ENCODE data around the gene YPEL1.

The YPEL1 gene

GRCh38 chr22:21661991-21662390, 73.6 kb downstream of the YPEL1 start:
- Histone ChIP-seq H3K14ac (ENCODE audit: low read length) (no peak overlapping the region), H2BK12ac (ENCODE audit: low read length) (no peak overlapping the region), H3K4me1 (ENCODE audit: control insufficient read depth in 1 of 2, insufficient read depth in 2 of 2, low read length in 2 of 2) (peaks cover 8 to 11% of the 10 kb centered on the region in 2 experiments), H2AK5ac (ENCODE audit: low read length) (no peak overlapping the region), H3K23ac (ENCODE audit: low read length) (no peak overlapping the region), H3K27ac (ENCODE audit: low read depth, low read length) (no peak overlapping the region), H3K9ac (ENCODE audit: low read length) (no peak overlapping the region), H2AFZ (ENCODE audit: insufficient read depth, low read length, poor library complexity) (no peak overlapping the region), H2BK5ac (ENCODE audit: low read depth, low read length, poor library complexity) (no peak overlapping the region), H3K79me1 (ENCODE audit: low read length) (peaks cover 17% of the 10 kb centered on the region), H3K79me2 (ENCODE audit: control insufficient read depth, insufficient read depth, low read length, poor library complexity) (peaks cover 2% of the 10 kb centered on the region), H3K4ac (ENCODE audit: low read depth, low read length) (no peak overlapping the region), H3K9me3 (ENCODE audit: insufficient read depth, low read depth, low read length) (no peaks in the 10 kb centered on the region), H3K36me3 (ENCODE audit: control insufficient read depth in 1 of 2, insufficient read depth in 2 of 2, low read length in 2 of 2) (no peaks in the 10 kb centered on the region), H4K91ac (ENCODE audit: low read depth, low read length) (no peak overlapping the region), H3K27me3 (ENCODE audit: insufficient read depth, low read length) (no peaks in the 10 kb centered on the region), H3K4me2 (ENCODE audit: low read length) (no peak overlapping the region), H4K8ac (ENCODE audit: low read depth, low read length) (no peak overlapping the region), H3K4me3 (ENCODE audit: low read depth, low read length) (no peak overlapping the region), H4K12ac (ENCODE audit: low read depth, low read length) (no peak overlapping the region), H2BK120ac (ENCODE audit: insufficient read depth, low read length, poor library complexity) (no peak overlapping the region), H3K18ac (ENCODE audit: low read length) (no peak overlapping the region)
- WGBS (ENCODE audit: extremely low coverage, insufficient coverage, insufficient read length), result no CpG with 5 or more reads among the region's 5 CpGs
- DNase-seq, result no peak

GRCh38 chr22:21660904-21661303, 74.7 kb downstream of the YPEL1 start:
- H2BK5ac ChIP-seq (ENCODE audit: low read depth, low read length, poor library complexity), result no peak overlapping the region
- H3K4ac ChIP-seq (ENCODE audit: low read depth, low read length), result no peak overlapping the region
- no peaks in the 10 kb centered on the region for H3K36me3 ChIP-seq (ENCODE audit: control insufficient read depth in 1 of 2, insufficient read depth in 2 of 2, low read length in 2 of 2)
- no peak overlapping the region for H2BK120ac ChIP-seq (ENCODE audit: insufficient read depth, low read length, poor library complexity)
- H3K4me2 ChIP-seq (ENCODE audit: low read length), result no peak overlapping the region
- H3K18ac ChIP-seq (ENCODE audit: low read length), result no peak overlapping the region
- H3K27ac ChIP-seq (ENCODE audit: low read depth, low read length), result no peak overlapping the region
- H3K9me3 ChIP-seq (ENCODE audit: insufficient read depth, low read depth, low read length), result no peaks in the 10 kb centered on the region
- no peak overlapping the region for H4K8ac ChIP-seq (ENCODE audit: low read depth, low read length)
- no peak overlapping the region for H2BK12ac ChIP-seq (ENCODE audit: low read length)
- H3K4me3 ChIP-seq (ENCODE audit: low read depth, low read length), result no peak overlapping the region
- H3K4me1 ChIP-seq (ENCODE audit: control insufficient read depth in 1 of 2, insufficient read depth in 2 of 2, low read length in 2 of 2), result peaks cover 12 to 17% of the 10 kb centered on the region in 2 experiments
- H2AFZ ChIP-seq (ENCODE audit: insufficient read depth, low read length, poor library complexity), result no peak overlapping the region
- H4K12ac ChIP-seq (ENCODE audit: low read depth, low read length), result no peak overlapping the region
- no peak for DNase-seq
- no peak overlapping the region for H3K23ac ChIP-seq (ENCODE audit: low read length)
- no peak overlapping the region for H2AK5ac ChIP-seq (ENCODE audit: low read length)
- no peak overlapping the region for H4K91ac ChIP-seq (ENCODE audit: low read depth, low read length)
- peaks cover 2% of the 10 kb centered on the region for H3K79me2 ChIP-seq (ENCODE audit: control insufficient read depth, insufficient read depth, low read length, poor library complexity)
- WGBS (ENCODE audit: extremely low coverage, insufficient coverage, insufficient read length), result no CpG with 5 or more reads among the region's 7 CpGs
- peaks cover 18% of the 10 kb centered on the region for H3K79me1 ChIP-seq (ENCODE audit: low read length)
- H3K27me3 ChIP-seq (ENCODE audit: insufficient read depth, low read length), result no peaks in the 10 kb centered on the region
- H3K9ac ChIP-seq (ENCODE audit: low read length), result no peak overlapping the region
- no peak overlapping the region for H3K14ac ChIP-seq (ENCODE audit: low read length)

- no peak overlapping the region for H3K9ac ChIP-seq (ENCODE audit: low read length)
- H3K14ac ChIP-seq (ENCODE audit: low read length), result no peak overlapping the region
- H2AFZ ChIP-seq (ENCODE audit: insufficient read depth, low read length, poor library complexity), result no peak overlapping the region
- H3K9me3 ChIP-seq (ENCODE audit: insufficient read depth, low read depth, low read length), result no peaks in the 10 kb centered on the region
- no peak overlapping the region for H4K8ac ChIP-seq (ENCODE audit: low read depth, low read length)
- H4K91ac ChIP-seq (ENCODE audit: low read depth, low read length), result no peak overlapping the region
- H2BK120ac ChIP-seq (ENCODE audit: insufficient read depth, low read length, poor library complexity), result no peak overlapping the region
- H2BK12ac ChIP-seq (ENCODE audit: low read length), result no peak overlapping the region
- H2AK5ac ChIP-seq (ENCODE audit: low read length), result no peak overlapping the region
- peaks cover 14% of the 10 kb centered on the region for H3K79me1 ChIP-seq (ENCODE audit: low read length)
- H3K27me3 ChIP-seq (ENCODE audit: insufficient read depth, low read length), result no peaks in the 10 kb centered on the region
- no peak overlapping the region for H3K4me2 ChIP-seq (ENCODE audit: low read length)
- H3K4me3 ChIP-seq (ENCODE audit: low read depth, low read length), result no peak overlapping the region
- H3K79me2 ChIP-seq (ENCODE audit: control insufficient read depth, insufficient read depth, low read length, poor library complexity), result peaks cover 2% of the 10 kb centered on the region
- no peak overlapping the region for H3K4ac ChIP-seq (ENCODE audit: low read depth, low read length)
- H2BK5ac ChIP-seq (ENCODE audit: low read depth, low read length, poor library complexity), result no peak overlapping the region
- no peaks in the 10 kb centered on the region for H3K36me3 ChIP-seq (ENCODE audit: control insufficient read depth in 1 of 2, insufficient read depth in 2 of 2, low read length in 2 of 2)
- H3K23ac ChIP-seq (ENCODE audit: low read length), result no peak overlapping the region
- no CpG with 5 or more reads among the region's 7 CpGs for WGBS (ENCODE audit: extremely low coverage, insufficient coverage, insufficient read length)
- H3K18ac ChIP-seq (ENCODE audit: low read length), result no peak overlapping the region
- H3K27ac ChIP-seq (ENCODE audit: low read depth, low read length), result no peak overlapping the region
- peaks cover 12 to 15% of the 10 kb centered on the region in 2 experiments for H3K4me1 ChIP-seq (ENCODE audit: control insufficient read depth in 1 of 2, insufficient read depth in 2 of 2, low read length in 2 of 2)
- DNase-seq, result no peak
- H4K12ac ChIP-seq (ENCODE audit: low read depth, low read length), result no peak overlapping the region
Measured at GRCh38 chr22:21659864-21660525, 75.6 kb downstream of the YPEL1 start.

GRCh38 chr22:21657360-21658032, 78.1 kb downstream of the YPEL1 start:
- peaks cover 9 to 14% of the 10 kb centered on the region in 2 experiments for H3K36me3 ChIP-seq (ENCODE audit: control insufficient read depth in 1 of 2, insufficient read depth in 2 of 2, low read length in 2 of 2)
- peaks cover 18% of the 10 kb centered on the region for H3K79me1 ChIP-seq (ENCODE audit: low read length)
- H3K4me2 ChIP-seq (ENCODE audit: low read length), result peak overlapping the region; percentile 72
- H3K27me3 ChIP-seq (ENCODE audit: insufficient read depth, low read length), result no peaks in the 10 kb centered on the region
- no peak overlapping the region for H3K23ac ChIP-seq (ENCODE audit: low read length)
- peak overlapping the region; percentile 44 for H2BK5ac ChIP-seq (ENCODE audit: low read depth, low read length, poor library complexity)
- H3K14ac ChIP-seq (ENCODE audit: low read length), result peak overlapping the region; percentile 92
- WGBS (ENCODE audit: extremely low coverage, insufficient coverage, insufficient read length), result no CpG with 5 or more reads among the region's 79 CpGs
- no peak overlapping the region for H2AK5ac ChIP-seq (ENCODE audit: low read length)
- H4K8ac ChIP-seq (ENCODE audit: low read depth, low read length), result peak overlapping the region; percentile 23
- peak overlapping the region; percentile 77 for H3K27ac ChIP-seq (ENCODE audit: low read depth, low read length)
- peak overlapping the region; percentile 14 for H2BK12ac ChIP-seq (ENCODE audit: low read length)
- no peak overlapping the region for H3K4ac ChIP-seq (ENCODE audit: low read depth, low read length)
- peak; percentile 78 to 86 for DNase-seq
- peak overlapping the region; percentile 10 for H3K9ac ChIP-seq (ENCODE audit: low read length)
- H4K91ac ChIP-seq (ENCODE audit: low read depth, low read length), result peak overlapping the region; percentile 81
- H3K18ac ChIP-seq (ENCODE audit: low read length), result peak overlapping the region; percentile 62
- peak overlapping the region; percentile 76 for H4K12ac ChIP-seq (ENCODE audit: low read depth, low read length)
- H2AFZ ChIP-seq (ENCODE audit: insufficient read depth, low read length, poor library complexity), result peak overlapping the region; percentile 91
- H3K79me2 ChIP-seq (ENCODE audit: control insufficient read depth, insufficient read depth, low read length, poor library complexity), result peaks cover 4% of the 10 kb centered on the region
- H2BK120ac ChIP-seq (ENCODE audit: insufficient read depth, low read length, poor library complexity), result peak overlapping the region; percentile 47
- peak overlapping the region; percentile 68 for H3K4me3 ChIP-seq (ENCODE audit: low read depth, low read length)
- H3K9me3 ChIP-seq (ENCODE audit: insufficient read depth, low read depth, low read length), result peaks cover under 1% of the 10 kb centered on the region
- H3K4me1 ChIP-seq (ENCODE audit: control insufficient read depth in 1 of 2, insufficient read depth in 2 of 2, low read length in 2 of 2), result peaks cover 23 to 29% of the 10 kb centered on the region in 2 experiments
